Neural progenitor cell (in vitro differentiated cells): Measurements from ENCODE around the gene LIPI. TPM values are rescaled to one million over a fixed set of nuclear protein-coding genes. Genes with fewer than 3 reads are reported as not detected.

Source experiments
- DNase-seq: peaks from one replicate; pipeline ENCODE4 v3.0.0-alpha.2; 2016; ENCODE audit warnings: low spot score
- H2AFZ ChIP-seq: fragments of 200-600 bp; sonication (generic); replicated peaks from 2 replicates; pipeline ENCODE4 v1.6.1; 2016; ENCODE audit warnings: antibody characterized with exemption
- H3F3A ChIP-seq: fragments of 200-600 bp; sonication (generic); 2 replicates; pipeline ENCODE4 v1.6.1; 2016; ENCODE audit warnings: antibody characterized with exemption, low read depth
- H3K27ac ChIP-seq: fragments of 200-600 bp; sonication (generic); 2 replicates; pipeline ENCODE4 v1.5.1; 2016; ENCODE audit warnings: mild to moderate bottlenecking
- H3K27me3 ChIP-seq: fragments of 200-600 bp; sonication (generic); 2 replicates; pipeline ENCODE4 v1.6.1; 2016; ENCODE audit warnings: mild to moderate bottlenecking, moderate library complexity
- H3K36me3 ChIP-seq: fragments of 200-600 bp; sonication (generic); 2 replicates; pipeline ENCODE4 v1.5.1; 2016
- H3K4me1 ChIP-seq: fragments of 200-600 bp; sonication (generic); 2 replicates; pipeline ENCODE4 v1.6.1; 2016; ENCODE audit warnings: mixed run types
- H3K4me2 ChIP-seq: fragments of 200-600 bp; sonication (generic); 2 replicates; pipeline ENCODE4 v1.6.1; 2016
- H3K4me3 ChIP-seq: fragments of 200-600 bp; sonication (generic); 2 replicates; pipeline ENCODE4 v1.5.1; 2016
- H3K79me2 ChIP-seq: fragments of 200-600 bp; sonication (generic); 2 replicates; pipeline ENCODE4 v1.6.1; 2016; ENCODE audit warnings: low read depth
- H3K9ac ChIP-seq: fragments of 200-600 bp; sonication (generic); 2 replicates; pipeline ENCODE4 v1.6.1; 2016
- H3K9me3 ChIP-seq: fragments of 200-600 bp; sonication (generic); 2 replicates; pipeline ENCODE4 v1.5.1; 2016; ENCODE audit warnings: low read depth
- H4K20me1 ChIP-seq: fragments of 200-600 bp; sonication (generic); 2 replicates; pipeline ENCODE4 v1.6.1; 2016; ENCODE audit warnings: low read depth
- H3K27ac Mint-ChIP-seq: 3 replicates; pipeline ENCODE4 v1.8.0; 2021; ENCODE audit warnings: mixed read lengths
- H3K27me3 Mint-ChIP-seq: 2 replicates; pipeline ENCODE4 v1.8.0; 2022; ENCODE audit warnings: low read depth, mild to moderate bottlenecking, inconsistent platforms, moderate library complexity, mixed read lengths; ENCODE audit not compliant: insufficient read depth
- H3K36me3 Mint-ChIP-seq: 3 replicates; pipeline ENCODE4 v1.8.0; 2021; ENCODE audit warnings: mixed read lengths
- H3K4me1 Mint-ChIP-seq: 3 replicates; pipeline ENCODE4 v1.8.0; 2021; ENCODE audit warnings: mixed read lengths
- H3K4me3 Mint-ChIP-seq: 3 replicates; pipeline ENCODE4 v1.8.0; 2021; ENCODE audit warnings: mild to moderate bottlenecking, moderate library complexity, mixed read lengths
- H3K9me3 Mint-ChIP-seq: 3 replicates; pipeline ENCODE4 v1.8.0; 2020; ENCODE audit warnings: mixed read lengths
- CTCF ChIP-seq: fragments of 200-600 bp; sonication (generic); IDR thresholded peaks from 2 replicates; pipeline ENCODE4 v1.5.1; 2017; ENCODE audit warnings: antibody characterized with exemption, mild to moderate bottlenecking
- EZH2 ChIP-seq: fragments of 200-600 bp; sonication (generic); IDR thresholded peaks from 2 replicates; pipeline ENCODE4 v1.6.1; 2017; ENCODE audit warnings: antibody characterized with exemption, mild to moderate bottlenecking, moderate library complexity
- EZH2phosphoT487 ChIP-seq: fragments of 200-600 bp; sonication (generic); IDR thresholded peaks from 2 replicates; pipeline ENCODE4 v1.6.1; 2017; ENCODE audit warnings: antibody characterized with exemption
- total RNA-seq: library from RNA; depleted of rRNA; stranded (reverse); fragments of >200 nt; gene quantifications from 2 replicates; pipeline ENCODE4 v1.2.3, GENCODE V29; 2015; ENCODE audit warnings: low replicate concordance

Gene LIPI
- total RNA-seq, 1 donor from 2014 or later = not detected

- Histone ChIP-seq H3F3A (no peaks in the 10 kb centered on the region), H3K4me1 (no peaks in the 10 kb centered on the region), H3K9ac (no peak overlapping the region), H3K27me3 (no peaks in the 10 kb centered on the region), H3K79me2 (no peaks in the 10 kb centered on the region), H3K9me3 (no peaks in the 10 kb centered on the region), H2AFZ (no peak overlapping the region), H3K36me3 (no peaks in the 10 kb centered on the region), H3K4me3 (no peak overlapping the region), H3K4me2 (no peak overlapping the region), H3K27ac (no peak overlapping the region), H4K20me1 (no peaks in the 10 kb centered on the region)
- Mint-ChIP-seq H3K27ac (no peak overlapping the region), H3K9me3 (peaks cover 62% of the 10 kb centered on the region), H3K4me1 (no peaks in the 10 kb centered on the region), H3K27me3 (peaks cover 15% of the 10 kb centered on the region), H3K4me3 (no peak overlapping the region), H3K36me3 (peaks cover 9% of the 10 kb centered on the region)
- DNase-seq = no peak
- TF ChIP-seq EZH2 (no peak), CTCF (no peak)
Measured at GRCh38 chr21:14073615-14074014, 137.1 kb downstream of the LIPI start.

GRCh38 chr21:14072761-14073535, 137.8 kb downstream of the LIPI start:
- no peaks in the 10 kb centered on the region for H3K4me1 Mint-ChIP-seq
- peaks cover 12% of the 10 kb centered on the region for H3K27me3 Mint-ChIP-seq
- Histone ChIP-seq H4K20me1 (no peaks in the 10 kb centered on the region), H3K79me2 (no peaks in the 10 kb centered on the region), H3K4me1 (no peaks in the 10 kb centered on the region), H3K27ac (no peak overlapping the region), H3K9me3 (no peaks in the 10 kb centered on the region), H3K36me3 (no peaks in the 10 kb centered on the region), H3K4me2 (no peak overlapping the region), H2AFZ (no peak overlapping the region), H3K9ac (no peak overlapping the region), H3K4me3 (no peak overlapping the region), H3K27me3 (no peaks in the 10 kb centered on the region), H3F3A (no peaks in the 10 kb centered on the region)
- no peak overlapping the region for H3K4me3 Mint-ChIP-seq
- H3K27ac Mint-ChIP-seq = no peak overlapping the region
- H3K9me3 Mint-ChIP-seq = peaks cover 55% of the 10 kb centered on the region
- DNase-seq = no peak
- no peak for TF ChIP-seq EZH2
- TF ChIP-seq EZH2phosphoT487 = no peak
- TF ChIP-seq CTCF = no peak
- H3K36me3 Mint-ChIP-seq = peaks cover 7% of the 10 kb centered on the region

GRCh38 chr21:14071902-14072734, 138.6 kb downstream of the LIPI start:
- Histone ChIP-seq H3K4me3 (no peak overlapping the region), H3K4me1 (no peaks in the 10 kb centered on the region), H3K27me3 (no peaks in the 10 kb centered on the region), H3K9me3 (no peaks in the 10 kb centered on the region), H4K20me1 (no peaks in the 10 kb centered on the region), H2AFZ (no peak overlapping the region), H3K79me2 (no peaks in the 10 kb centered on the region), H3F3A (no peaks in the 10 kb centered on the region), H3K36me3 (no peaks in the 10 kb centered on the region), H3K27ac (no peak overlapping the region), H3K4me2 (no peak overlapping the region), H3K9ac (no peak overlapping the region)
- no peak for DNase-seq
- no peaks in the 10 kb centered on the region for H3K4me1 Mint-ChIP-seq
- H3K4me3 Mint-ChIP-seq = no peak overlapping the region
- no peak overlapping the region for H3K27ac Mint-ChIP-seq
- peaks cover 7% of the 10 kb centered on the region for H3K27me3 Mint-ChIP-seq
- TF ChIP-seq EZH2 (no peak), EZH2phosphoT487 (no peak), CTCF (no peak)
- peaks cover 7% of the 10 kb centered on the region for H3K36me3 Mint-ChIP-seq
- H3K9me3 Mint-ChIP-seq = peaks cover 48% of the 10 kb centered on the region
